Brain microvascular endothelial cell (primary cell): ENCODE data around the gene AMELY.
"Not testable (repeated sequence)": the region's sequence is repeated elsewhere in the genome, so short reads cannot be mapped to it uniquely, and the experiment has no call there.

Experiments used
- DNase-seq: peaks from one replicate; pipeline ENCODE4 v3.0.0-alpha.2; 2020
- H3K27ac ChIP-seq: fragments of 250-450 bp; sonication (Bioruptor Pico); 2 replicates; pipeline ENCODE4 v1.5.1; 2020; ENCODE audit warnings: mild to moderate bottlenecking, moderate library complexity
- H3K27me3 ChIP-seq: fragments of 250-450 bp; sonication (Bioruptor Pico); replicated peaks from 2 replicates; pipeline ENCODE4 v1.5.1; 2020; ENCODE audit warnings: mild to moderate bottlenecking
- H3K36me3 ChIP-seq: fragments of 250-450 bp; sonication (Bioruptor Pico); replicated peaks from 2 replicates; pipeline ENCODE4 v1.5.1; 2020; ENCODE audit warnings: mild to moderate bottlenecking
- H3K4me3 ChIP-seq: 2 replicates; pipeline ENCODE4 v1.5.1; 2011; ENCODE audit warnings: low read depth, mild to moderate bottlenecking, control low read depth, low read length, moderate library complexity
- in situ Hi-C: cut with HindIII; loops from 2 replicates; pipeline ENCODE4 v1.10.0; 2017; ENCODE audit warnings: low sequenced_read_pairs, low pct_ligation_motif_present
- TF ChIP-seq, protein P1 (sequence below): IDR thresholded peaks from 2 replicates; pipeline ENCODE4 v1.5.1; 2011; ENCODE audit warnings: low read depth, mild to moderate bottlenecking, moderate library complexity, low read length, control low read depth, inconsistent platforms; ENCODE audit errors: missing control alignments

The AMELY gene

GRCh38 chrY:6909856-6910255 lies 1.7 kb downstream of the AMELY start:
- in situ Hi-C loops = no loop called here
- no peaks in the 10 kb centered on the region for H3K27me3 ChIP-seq
- H3K27ac ChIP-seq = no peak overlapping the region
- no peak for DNase-seq
- TF ChIP-seq, protein P1, sequence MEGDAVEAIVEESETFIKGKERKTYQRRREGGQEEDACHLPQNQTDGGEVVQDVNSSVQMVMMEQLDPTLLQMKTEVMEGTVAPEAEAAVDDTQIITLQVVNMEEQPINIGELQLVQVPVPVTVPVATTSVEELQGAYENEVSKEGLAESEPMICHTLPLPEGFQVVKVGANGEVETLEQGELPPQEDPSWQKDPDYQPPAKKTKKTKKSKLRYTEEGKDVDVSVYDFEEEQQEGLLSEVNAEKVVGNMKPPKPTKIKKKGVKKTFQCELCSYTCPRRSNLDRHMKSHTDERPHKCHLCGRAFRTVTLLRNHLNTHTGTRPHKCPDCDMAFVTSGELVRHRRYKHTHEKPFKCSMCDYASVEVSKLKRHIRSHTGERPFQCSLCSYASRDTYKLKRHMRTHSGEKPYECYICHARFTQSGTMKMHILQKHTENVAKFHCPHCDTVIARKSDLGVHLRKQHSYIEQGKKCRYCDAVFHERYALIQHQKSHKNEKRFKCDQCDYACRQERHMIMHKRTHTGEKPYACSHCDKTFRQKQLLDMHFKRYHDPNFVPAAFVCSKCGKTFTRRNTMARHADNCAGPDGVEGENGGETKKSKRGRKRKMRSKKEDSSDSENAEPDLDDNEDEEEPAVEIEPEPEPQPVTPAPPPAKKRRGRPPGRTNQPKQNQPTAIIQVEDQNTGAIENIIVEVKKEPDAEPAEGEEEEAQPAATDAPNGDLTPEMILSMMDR = no peak
- no peak overlapping the region for H3K4me3 ChIP-seq
- no peaks in the 10 kb centered on the region for H3K36me3 ChIP-seq

GRCh38 chrY:6909118-6909521 lies 2.4 kb downstream of the AMELY start:
- no peak for DNase-seq
- in situ Hi-C loops = no loop called here
- Histone ChIP-seq H3K27ac (no peak overlapping the region), H3K27me3 (no peaks in the 10 kb centered on the region), H3K4me3 (no peak overlapping the region), H3K36me3 (no peaks in the 10 kb centered on the region)
- TF ChIP-seq, protein P1 = no peak

- H3K27ac ChIP-seq, DNase-seq, in situ Hi-C loops: not testable (repeated sequence)
Observed at GRCh38 chrY:6908021-6908420, 3.5 kb downstream of the AMELY start.

DNA sequence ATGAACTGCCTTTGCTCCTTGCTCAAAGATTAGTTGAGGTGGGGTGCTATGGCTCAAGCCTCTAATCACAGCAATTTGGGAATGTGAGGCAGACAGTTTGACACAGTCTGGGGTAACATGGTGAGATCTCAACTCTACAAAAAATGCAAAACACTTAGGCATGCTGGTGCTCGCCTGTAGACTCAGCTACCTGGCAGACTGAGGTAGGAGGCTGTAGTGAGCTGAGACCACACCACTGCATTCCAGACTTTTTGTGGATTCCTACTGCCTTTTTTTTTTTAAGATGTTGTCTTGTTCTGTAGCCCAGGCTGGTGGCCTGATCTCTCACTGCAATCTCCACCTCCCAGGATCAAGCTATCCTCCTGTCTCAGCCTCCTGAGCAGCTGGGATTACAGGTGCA lies 4.0 kb downstream of the AMELY start:
- DNase-seq = no peak
- TF ChIP-seq, protein P1 = no peak
- in situ Hi-C loops = no loop called here
- Histone ChIP-seq H3K27ac (no peak overlapping the region), H3K36me3 (no peaks in the 10 kb centered on the region), H3K4me3 (no peak overlapping the region), H3K27me3 (no peaks in the 10 kb centered on the region)

More at GRCh38 chrY:6908021-6908420, 3.5 kb downstream of the AMELY start:
- H3K4me3 ChIP-seq, H3K27me3 ChIP-seq, H3K36me3 ChIP-seq: not testable (repeated sequence)

GRCh38 chrY:6902116-6902515 lies 9.4 kb downstream of the AMELY start:
- in situ Hi-C loops, H3K27ac ChIP-seq, H3K4me3 ChIP-seq, DNase-seq, H3K36me3 ChIP-seq, H3K27me3 ChIP-seq: not testable (repeated sequence)

- DNase-seq = no peak
- H3K27ac ChIP-seq = no peak overlapping the region
- no peak overlapping the region for H3K4me3 ChIP-seq
- no peaks in the 10 kb centered on the region for H3K27me3 ChIP-seq
- no peaks in the 10 kb centered on the region for H3K36me3 ChIP-seq
- TF ChIP-seq, protein P1 = no peak
- in situ Hi-C loops = no loop called here
Observed at GRCh38 chrY:6895236-6895635, 16.3 kb downstream of the AMELY start.

DNA sequence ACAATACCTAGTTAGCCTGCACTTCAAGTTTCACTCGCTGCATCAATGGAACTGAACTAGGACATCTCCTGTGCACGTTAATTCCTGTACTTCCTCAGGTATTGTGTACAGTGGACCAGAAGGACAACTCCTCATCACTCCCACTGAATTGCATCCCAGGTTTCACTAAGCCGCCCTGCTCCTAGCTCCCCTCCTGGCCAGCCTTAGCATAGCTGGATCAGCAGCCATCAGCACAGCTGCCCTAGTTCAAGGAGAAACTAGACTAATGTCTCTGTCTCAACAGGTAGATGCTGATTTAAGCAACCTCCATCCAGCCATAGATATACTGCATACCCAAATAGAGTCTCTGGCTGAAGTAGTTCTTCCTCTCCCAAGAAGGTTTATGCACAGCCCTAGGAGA lies 17.1 kb downstream of the AMELY start:
- no peaks in the 10 kb centered on the region for H3K27me3 ChIP-seq
- TF ChIP-seq, protein P1 = no peak
- DNase-seq = no peak
- in situ Hi-C loops = no loop called here
- no peak overlapping the region for H3K27ac ChIP-seq
- no peak overlapping the region for H3K4me3 ChIP-seq
- no peaks in the 10 kb centered on the region for H3K36me3 ChIP-seq
